ENCODE data around the gene TMTC1.

Gene TMTC1

DNA sequence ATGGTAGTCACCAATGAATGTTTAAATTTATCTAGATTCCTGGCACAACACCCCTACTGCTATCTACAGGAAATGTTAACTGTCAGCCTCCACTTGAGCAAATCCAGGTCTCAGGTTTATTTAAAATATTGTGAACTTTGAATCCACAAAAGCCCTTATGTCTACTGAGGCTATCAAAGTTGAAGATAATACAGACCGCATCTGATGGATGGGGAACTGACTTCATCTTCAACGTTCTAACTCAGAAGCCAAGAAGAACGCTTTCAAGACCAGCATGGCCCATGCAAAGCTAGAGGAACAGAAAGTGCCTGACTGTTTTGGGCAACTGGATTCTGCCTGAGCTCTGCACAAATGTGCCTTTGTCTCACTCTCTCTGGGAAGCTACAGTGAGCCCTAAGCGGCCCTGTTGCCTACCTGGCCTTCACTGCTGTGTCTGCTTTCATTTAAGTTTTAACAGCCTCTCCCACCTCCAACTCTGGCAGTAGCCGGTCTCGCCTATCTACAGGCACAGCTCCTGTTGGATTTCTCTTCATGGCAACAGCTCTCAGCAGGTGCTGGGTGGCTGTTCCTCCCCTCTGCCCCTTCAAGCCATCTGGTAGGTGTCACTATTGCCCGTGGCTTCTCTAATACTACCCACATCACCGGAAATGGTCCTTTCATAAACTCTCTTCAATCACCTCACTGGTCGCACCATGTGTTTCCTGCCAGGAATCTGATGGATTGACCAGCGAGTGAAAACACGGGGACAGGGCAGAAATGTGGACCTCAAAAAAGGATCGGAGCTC, 174.1 kb downstream of the TMTC1 start:
- DNase-seq: no peak

DNA sequence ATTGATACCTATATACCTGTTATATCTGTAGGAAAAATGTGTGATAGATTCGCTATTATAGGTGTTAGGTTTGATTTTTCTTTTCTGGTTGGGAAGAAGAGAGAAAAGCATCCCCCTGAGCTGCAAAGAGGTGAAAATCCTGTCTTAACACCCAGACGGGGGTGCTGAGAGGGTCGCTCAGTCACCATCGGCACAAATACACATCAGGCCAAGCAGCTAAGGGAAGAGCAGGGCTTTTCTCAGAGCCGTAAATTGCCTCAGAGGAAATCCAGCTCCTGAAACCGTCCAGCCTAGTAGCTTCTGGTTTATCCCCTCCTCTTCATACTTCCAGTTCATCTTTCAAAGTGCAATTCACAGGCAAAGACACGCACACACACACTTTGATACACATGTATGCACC, 175.2 kb downstream of the TMTC1 start:
- no peak for DNase-seq

DNA sequence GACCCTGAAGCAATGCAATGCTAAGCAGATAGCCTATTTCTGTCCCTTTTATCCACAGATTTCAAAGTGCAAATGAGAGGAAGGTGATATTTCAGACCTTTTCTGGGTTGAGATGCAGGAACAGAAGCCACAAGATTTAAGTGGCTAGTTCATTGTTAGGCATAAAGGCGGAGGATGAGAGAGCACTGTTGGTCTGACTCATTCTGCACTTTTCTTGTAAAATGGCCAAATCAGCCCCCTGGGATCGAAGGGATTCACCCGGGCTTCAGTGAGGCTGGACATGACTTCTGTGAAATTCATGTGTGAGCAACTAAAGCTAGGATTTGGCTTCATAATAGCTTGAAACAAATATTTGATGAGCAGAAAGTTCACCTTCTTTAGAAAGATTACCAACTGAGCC, 184.4 kb downstream of the TMTC1 start:
- DNase-seq: no peak

DNA sequence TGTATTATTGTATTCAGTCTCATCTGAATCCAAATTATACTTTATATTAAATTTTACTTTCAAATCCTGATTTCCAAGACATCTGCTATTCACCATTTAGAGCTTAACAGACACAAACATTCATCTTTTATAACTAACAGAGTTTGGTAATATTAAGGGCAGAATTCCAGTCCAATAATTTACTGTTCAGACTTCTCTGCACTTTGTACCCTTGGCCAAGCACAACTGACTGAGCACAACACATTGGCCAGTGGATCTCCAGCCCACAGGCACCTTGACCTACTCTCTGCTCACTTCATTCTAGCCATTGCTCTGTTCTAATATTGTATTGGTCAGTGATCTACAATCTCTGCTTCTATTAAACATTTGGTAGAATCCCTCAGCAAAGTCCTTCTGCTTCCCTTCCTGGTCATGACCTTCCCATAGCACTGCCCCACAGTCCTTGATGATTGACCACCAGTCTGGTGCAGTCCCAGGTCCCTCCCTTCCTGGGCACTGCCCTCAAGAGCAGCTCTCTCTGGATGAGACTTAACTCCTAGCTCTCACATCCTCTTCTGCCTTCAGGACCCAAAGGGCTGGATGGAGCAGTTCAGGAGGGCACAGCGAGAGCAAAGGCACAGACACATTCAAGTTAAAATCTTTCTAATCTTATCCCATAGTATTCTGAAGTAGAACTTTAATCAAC, 188.5 kb downstream of the TMTC1 start:
- no peak for DNase-seq

DNA sequence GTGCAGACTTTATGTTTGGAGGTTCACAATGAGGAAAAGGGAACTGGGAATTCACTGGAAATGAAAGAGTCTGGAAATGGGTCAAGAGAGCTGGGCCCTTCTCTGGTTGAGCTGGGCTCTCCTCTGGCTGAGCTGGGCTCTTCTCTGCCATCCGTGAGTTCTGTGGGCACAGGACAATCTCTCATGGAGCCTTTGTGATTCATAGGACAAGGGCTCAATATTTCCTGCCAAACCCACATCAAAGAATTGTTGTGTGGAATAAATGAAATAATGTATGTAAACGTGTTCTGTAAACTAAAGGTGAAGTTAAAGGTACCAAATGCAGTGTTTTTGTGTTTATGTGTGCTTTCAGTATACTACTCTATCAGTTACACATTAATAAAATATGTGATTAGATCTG, 190.7 kb downstream of the TMTC1 start:
- DNase-seq: no peak

DNA sequence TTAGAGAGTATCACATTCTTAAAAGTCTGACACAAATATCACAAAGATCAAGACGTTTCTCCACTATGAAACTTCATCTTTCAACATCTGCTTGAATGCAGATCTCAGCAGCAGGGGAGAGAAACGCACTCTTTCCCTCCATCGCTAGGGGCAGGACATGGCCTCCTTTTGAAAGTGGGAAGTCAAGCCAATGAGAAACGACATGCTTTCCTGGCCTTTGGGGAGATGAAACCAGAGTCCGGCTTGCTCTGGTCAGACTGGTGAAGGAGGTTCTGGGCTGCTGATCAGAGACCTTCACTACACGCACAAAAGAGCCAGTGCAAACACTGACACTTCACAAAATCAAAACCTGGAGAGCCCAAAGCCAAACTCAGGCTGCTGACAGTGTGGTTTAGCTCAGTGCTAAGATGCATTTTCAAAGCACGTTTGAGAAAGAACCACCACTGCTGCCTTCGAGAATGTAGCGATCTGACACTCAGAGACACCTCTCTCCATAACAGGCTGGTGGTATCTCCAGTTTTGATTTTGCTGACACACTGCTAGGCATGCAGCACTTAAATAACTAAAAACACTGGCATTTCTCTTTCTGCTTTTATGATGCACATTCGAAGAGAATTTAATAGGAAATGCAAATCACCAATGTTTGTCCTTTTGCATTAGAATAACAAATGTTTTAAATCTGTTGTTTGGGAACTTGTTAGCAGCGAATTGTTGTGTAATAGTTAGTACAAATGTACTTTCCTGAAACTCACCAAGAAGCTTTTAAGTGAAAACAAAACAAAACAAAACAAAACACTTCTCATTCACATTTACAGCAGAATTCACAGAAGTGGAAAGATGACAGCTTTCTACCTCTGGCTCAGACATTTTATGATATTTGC, 192.4 kb downstream of the TMTC1 start:
- no peak for DNase-seq

DNA sequence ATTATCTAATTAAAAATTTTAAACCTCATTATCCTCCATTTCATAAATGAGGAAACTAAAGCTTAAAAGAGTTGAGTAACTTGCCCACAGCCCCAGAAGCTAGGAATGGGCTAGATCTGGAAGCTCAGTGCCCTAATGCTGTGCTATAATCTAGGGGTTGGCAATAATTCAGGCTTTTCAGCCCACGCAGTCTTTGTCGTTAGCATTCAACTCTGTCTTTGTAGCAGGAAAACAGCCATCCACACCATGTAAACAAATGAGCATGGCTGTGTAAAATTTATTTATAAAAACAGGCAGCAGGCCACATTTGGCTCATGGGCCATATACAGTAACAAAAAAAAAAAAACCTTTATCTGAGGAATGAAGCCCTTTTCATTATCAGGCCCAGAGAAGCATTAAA, 193.9 kb downstream of the TMTC1 start:
- DNase-seq: no peak

DNA sequence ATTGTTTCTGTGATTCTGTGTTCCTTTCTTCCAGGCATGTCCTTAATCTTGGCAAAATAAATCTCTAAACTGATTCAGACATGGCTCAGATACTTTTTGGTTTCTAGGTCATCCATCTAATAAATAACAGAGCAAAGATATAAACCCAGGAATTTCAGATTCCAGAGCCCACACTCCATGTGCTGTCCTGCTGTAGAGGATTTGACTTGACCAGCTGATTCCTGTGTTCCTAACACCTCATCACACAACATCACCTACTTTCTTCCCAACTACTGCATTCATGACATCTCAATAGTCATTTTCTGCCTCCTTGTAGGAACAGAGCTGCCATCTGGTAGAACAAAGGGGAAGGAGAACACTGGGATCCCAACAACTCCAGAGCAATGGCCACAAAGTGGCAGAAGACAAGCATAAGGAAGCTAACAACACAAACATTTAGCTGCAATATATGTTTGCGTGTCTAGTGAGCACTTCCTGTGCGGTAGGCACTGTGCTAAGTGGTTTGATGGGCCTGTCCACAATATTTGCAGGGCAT, 194.4 kb downstream of the TMTC1 start:
- DNase-seq: no peak

DNA sequence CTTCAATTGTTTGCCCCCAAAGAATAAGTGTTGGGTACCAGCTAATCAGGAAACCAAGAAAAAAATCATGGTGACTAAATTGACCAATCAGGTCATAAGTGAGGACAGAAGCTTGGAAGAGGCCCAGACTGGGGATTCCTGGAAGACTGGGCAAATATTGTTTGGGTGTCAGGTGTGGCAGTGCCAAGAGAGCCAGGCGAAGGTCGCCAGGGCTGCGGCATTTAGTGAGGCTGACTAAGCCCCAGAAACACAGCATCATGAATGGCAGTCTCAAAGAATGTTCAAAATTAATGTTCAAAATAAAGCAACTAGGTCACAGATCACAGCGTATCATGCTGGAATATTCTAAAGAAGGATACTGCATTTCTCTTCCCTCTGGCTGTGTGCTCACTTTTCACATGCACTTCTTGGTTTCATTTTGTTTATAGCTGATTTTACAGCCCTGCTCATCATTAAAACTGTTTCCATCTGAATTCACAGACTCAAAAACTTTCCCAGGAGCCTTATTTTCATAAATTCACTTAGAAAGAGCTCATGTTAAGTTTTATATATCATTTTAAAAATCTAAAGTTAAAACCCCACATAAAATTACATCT, 201.0 kb downstream of the TMTC1 start:
- no peak for DNase-seq

DNA sequence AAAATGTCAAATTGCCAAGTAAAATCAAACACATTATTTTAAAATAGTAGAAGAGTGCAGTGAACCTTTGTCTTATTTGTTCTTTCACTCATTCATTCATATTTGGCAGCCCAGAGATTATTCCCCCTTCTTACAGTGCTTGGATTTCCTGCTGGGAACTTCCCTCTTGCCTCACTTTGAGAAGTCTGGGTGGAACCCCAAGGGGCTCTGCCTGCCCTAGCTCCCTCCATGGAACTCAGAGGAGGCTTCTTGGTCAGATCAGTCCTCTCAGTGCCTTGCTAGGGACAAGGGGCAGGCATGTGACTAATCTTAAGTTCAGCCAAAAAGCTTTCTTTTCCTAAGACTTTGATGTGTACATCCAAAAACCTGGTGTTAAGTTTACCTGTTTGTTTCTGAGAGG, 201.6 kb downstream of the TMTC1 start:
- DNase-seq: no peak

DNA sequence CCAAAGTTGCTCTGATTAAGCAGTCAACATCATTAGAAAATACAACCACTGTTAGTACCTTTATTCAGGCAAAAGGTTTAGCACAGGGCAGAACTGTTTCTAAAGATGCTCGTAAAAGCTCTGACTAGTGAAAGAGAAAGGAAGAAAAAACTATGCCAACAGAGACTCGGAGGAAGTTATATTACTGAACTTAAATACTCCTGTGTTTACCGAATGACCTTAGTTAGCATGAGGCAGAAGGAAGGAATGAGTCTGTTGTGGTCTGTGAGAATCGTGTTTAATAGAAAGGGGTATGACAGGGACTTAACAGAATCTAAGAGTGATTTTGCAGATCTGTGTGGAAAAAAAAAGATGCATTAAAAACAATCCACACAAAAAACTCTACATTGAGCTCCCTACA, 202.1 kb downstream of the TMTC1 start:
- DNase-seq: no peak

DNA sequence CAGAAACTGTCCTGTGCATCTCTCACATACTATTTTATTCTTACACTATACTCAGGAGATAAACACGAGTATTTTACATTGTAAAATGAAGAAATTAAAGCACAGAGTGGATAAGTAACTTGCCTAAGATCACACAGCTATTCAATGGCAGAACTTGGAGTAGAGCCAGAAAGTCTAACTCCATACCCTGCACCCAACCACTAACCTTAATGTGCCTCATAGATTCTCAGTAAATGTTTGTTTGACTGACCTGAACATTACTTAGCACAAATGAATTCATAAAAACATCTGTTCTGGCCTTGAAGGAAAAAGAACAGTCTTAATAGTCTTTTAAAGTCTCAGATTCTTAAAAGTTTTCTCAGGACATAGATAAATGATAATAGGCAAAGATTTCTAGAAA, 202.8 kb downstream of the TMTC1 start:
- DNase-seq: no peak

DNA sequence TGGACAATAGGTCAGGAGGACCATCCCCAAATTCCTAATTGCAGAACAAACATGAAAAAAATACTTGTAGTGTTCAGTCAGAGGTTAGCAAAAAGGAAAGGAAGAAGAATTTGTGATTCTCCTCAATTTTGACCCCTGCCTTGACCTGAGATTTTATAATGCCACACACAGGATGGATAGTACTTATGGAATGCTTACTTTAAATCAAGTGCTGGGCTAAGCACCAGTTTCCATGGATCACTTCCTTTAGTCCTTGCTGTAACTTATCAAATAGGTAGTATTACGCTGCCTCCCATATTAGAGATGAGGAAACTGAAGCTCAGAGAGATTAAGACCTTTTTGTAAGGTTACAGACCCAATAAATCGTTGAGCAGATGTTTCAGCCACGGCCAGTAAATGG, 205.0 kb downstream of the TMTC1 start:
- DNase-seq: no peak

DNA sequence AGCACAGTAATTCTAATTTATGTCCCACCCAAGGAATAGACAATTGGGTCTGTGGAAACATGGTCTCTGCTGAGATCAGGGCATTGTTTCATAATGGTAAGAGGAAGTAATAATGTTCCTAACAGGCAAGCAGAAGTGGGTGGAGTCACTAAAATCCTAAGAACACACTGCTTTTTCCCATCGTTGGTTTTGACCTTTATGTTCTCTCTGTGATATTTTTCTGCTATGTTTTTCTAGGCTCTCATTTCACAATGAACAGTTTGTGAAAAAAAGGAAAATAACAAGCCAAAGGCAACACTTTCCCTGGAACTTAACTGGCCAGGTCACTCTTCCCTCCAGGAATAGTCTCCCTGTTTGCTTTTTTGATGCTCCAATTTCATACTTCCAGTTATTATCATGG, 205.7 kb downstream of the TMTC1 start:
- no peak for DNase-seq

DNA sequence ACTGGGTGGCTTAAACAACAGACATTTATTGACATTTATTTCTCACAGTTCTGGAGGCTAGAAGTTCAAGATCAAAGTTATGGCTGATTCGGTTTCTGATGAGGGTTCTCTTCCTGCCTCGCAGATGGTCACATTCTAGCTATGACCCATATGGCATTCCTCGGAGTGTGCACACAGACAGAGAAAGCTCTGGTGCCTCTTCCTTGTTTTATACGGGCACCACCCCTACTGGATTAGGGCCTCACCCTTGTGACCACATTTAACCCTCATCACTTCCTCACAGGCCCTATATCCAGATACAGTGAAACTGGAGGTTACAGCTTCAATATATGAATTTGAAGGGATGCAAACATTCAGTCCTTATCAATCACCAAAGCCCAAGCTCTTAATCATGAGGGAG, 209.2 kb downstream of the TMTC1 start:
- DNase-seq: no peak

DNA sequence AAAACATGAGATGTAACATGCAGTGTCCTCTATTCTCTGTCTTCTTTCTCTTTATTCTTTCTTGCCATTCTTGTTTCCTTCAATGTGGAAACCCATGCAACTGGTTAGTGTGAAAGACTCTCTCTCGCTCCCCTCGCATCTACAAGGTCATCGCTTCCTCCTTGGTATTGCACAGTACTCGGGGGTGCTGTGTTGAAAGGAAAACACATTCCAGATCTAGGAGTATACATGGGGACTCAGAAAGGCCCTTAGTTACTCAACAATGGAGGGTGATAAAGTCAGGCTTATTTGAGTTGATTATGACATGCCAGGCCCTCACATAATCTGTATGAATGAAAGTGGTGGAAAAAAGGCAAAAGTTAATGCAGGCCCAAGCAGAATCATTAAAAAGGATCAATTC, 210.8 kb downstream of the TMTC1 start:
- no peak for DNase-seq

DNA sequence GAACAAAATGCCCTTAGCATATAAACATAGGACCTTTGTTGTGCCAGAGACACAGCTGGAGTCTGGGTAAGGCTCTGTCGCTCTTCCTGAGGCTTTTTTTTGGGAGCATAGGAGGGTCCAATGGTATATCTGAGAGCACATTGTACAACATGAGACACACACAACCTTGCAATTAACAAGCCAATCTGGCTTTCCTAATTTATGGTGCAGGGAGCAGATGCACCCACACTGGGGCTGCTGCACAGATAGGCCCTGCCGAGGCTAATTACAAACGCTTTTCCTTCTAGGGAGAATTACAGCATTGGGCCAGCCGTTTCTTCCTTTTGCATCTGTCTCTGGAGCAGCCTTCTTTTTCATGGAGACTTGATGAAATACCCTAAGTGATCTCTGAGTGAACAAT, 211.3 kb downstream of the TMTC1 start:
- DNase-seq: no peak

DNA sequence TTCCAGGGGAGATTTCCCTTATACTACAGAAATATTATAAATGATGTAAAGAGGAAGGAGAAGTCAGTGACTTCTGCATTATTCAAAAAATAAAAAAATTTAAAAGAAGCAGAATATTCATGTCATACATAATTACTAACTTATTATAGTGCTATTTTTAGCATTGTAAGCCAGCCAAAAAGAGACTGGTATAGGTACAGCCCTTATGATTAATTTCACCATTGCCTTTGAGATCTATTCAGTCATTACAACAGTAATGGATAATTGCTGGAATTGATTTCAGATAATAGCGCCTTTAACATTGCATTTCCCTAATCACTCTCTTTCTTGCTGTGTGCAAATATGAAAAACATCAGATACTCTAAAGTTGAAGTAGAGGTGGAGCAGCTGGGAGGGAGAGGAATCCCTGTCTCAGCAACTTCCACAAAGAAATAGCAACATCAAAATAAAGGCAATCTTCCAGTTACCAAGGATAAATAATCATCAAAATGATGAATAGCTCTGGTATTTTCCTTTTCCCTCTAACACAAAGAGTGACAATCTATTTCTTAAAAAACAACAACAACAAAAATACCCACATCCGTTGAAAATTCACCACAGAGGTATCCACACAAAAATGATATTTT, 214.5 kb downstream of the TMTC1 start:
- DNase-seq: no peak

DNA sequence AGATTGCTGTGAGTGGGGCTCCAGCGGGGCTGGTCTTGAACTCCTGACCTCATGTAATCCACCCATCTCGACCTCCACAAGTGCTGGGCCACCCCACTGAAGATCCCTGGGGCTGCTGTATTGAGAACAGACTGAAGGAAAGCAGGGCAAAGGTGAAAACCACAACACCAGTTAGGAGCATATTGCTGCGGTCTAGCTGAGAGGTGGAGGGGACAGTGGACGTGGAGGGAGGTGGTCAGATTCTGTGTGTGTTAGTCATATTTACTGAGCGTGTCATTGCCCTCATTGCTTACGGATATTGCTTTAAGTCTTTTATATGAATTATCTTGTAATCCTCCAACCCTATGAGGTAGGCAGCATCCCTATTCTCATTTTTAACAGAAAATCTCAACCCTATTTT, 217.3 kb downstream of the TMTC1 start:
- DNase-seq: no peak

DNA sequence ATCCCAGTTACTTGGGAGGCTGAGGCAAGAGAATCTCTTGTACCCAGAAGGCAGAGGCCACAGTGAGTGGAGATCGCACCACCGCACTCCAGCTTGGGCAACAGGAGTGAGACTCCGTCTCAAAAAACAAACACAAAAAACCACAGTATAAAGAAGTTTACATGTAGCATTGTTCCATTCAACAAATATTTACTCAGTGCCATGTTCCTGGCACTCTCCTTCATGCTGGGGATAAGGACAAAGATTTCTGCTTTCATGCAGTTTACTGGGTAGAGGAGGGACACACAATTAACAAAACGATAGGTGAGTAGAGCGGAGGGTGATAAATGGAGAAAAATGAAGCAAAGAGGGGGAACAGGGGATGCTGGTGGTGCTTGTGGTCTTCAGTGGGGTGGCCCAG, 218.0 kb downstream of the TMTC1 start:
- DNase-seq: no peak

DNA sequence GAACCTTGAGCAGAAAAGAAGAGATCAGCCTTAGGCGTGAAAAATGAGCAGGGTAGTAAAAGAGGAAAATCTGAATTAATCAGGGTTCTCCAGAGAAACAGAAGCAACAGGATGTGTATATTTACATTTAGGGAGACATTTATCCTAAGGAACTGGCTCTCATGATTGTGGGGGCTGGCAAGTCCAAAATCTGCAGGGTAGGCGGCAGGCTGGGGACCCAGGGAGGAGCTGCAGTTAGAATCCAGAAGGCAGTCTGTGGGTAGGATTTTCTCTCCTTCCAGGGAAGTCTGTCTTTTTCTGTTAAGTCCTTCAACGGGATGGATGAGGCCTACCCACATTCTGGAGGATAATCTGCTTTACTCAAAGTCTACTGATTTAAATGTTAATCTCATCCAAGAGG, 218.8 kb downstream of the TMTC1 start:
- no peak for DNase-seq

DNA sequence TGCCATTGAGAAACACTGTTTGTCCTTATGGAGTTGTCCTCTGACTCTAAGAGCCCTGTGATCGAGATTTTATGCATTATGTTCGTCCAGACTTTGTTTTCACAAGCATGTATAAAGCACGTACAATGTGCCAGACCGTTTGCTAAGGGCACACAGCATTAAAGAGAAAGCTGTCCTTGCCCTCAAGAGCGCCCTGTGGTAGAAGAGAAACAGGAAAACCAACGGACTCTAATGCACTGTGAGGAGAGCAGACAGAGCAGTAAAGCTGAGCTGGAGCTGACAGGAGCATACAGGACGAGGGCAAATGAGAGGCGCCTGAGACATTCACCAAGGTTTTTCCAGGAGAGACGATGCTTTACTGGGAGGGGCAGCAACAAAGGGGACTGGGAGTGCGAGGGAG, 220.1 kb downstream of the TMTC1 start:
- no peak for DNase-seq

DNA sequence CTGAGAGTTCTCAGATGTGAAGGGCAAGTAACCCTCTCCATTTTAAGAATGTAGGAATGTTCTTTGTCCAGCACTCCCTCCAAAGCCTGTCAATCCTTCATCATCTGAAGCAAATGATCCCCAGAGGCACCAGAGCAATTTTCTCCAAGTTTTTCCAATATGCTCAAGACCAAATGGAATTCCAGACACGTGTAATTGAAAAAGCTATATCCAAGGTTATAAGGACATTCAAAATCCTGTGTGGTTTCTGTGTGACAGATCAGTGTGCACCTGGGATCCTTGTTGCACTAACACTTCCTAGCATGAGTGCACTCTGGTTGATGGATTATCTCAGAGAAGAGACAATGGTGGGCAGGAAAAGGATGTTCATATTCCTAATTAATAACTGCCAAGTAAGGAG, 220.7 kb downstream of the TMTC1 start:
- DNase-seq: no peak
